ENCODE data around the gene PPP2R2C.

PPP2R2C gene

DNA sequence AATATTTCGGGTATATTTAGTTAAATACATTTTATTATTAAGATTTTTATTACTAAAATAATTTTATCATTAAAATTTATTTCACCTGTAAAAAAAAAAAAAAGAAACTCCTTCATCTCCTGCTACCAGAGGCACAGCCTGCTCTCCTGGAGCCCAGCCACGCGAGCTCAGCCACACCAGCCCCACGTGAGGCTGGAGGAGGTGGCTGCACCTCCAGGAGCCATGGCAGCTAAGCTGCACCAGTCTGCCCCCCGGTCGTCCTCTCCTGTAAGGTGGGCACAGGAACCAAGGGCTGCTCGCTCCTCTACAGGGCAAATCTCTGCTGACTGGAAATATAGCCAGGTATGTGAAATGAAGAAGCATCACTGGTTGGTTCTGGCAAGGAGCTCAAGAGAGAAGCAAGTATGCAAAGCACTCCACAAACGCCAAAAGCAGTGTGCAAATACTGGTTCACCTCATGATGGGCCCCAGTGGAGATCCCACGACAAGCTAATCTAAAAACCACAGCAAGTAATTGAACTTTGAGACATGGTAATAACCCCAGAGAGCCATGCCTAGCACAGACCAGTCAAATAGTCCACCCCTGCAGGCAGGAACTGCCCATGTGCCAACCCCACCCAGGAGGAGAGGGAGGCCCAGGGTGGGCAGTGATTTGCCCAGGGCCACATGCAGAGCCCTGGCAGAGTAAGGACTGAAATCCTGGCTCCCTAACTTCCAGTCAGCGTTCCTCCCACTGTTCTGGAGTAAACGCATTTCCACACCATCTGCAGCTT, 112.7 kb downstream of the PPP2R2C start (continued):
- no peak for TF ChIP-seq GLI2 (tag by site-specific recombination; IDR thresholded peaks at IDR 0.05; ENCODE audit: borderline replicate concordance, low read depth)
- TF ChIP-seq ZNF76 (tag by site-specific recombination; IDR thresholded peaks at IDR 0.05; ENCODE audit: borderline replicate concordance, low read depth), result no peak
- TF ChIP-seq KLF7 (tag by site-specific recombination; IDR thresholded peaks at IDR 0.05; ENCODE audit: borderline replicate concordance), result no peak
- TF ChIP-seq HOXA7 (CRISPR knock-in tag; IDR thresholded peaks at IDR 0.05; ENCODE audit: borderline replicate concordance), result no peak
- TF ChIP-seq BCL11B (tag by site-specific recombination; IDR thresholded peaks at IDR 0.05; ENCODE audit: low read depth), result no peak
- no peak for TF ChIP-seq ZNF211 (tag by site-specific recombination; IDR thresholded peaks at IDR 0.05; ENCODE audit: low read depth)
- TF ChIP-seq ZBTB17 (tag by site-specific recombination; IDR thresholded peaks at IDR 0.05), result no peak
- TF ChIP-seq ZFP41 (tag by site-specific recombination; IDR thresholded peaks at IDR 0.05; ENCODE audit: borderline replicate concordance), result no peak
- no peak for TF ChIP-seq ZNF174 (tag by site-specific recombination; IDR thresholded peaks at IDR 0.05)

DNA sequence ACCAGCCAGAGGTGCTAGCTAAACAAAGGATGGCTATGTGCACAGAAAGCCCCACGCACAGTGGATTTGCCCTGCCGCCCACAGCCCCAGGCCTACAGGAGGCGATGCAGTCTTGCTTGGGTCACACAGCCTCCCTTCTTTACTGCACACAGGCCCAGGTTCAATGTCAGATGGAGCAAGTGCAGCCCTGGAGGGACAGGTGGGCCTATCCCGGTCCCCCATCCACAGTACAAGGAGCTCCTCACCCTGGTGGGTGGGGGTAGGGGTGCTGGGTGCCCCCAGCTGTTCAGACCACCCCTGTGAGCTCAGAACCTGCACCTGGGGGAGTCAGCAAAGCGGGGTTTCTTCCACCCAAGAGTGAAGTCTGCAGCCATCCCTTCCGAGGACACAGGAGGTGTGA, 114.9 kb downstream of the PPP2R2C start:
- Histone ChIP-seq H3K4me1 (ENCODE audit: control insufficient read depth, insufficient read depth, low read length) (no peaks in the 10 kb centered on the region), H3K36me3 (ENCODE audit: control insufficient read depth in 2 of 2, insufficient read depth in 1 of 2, low read length in 2 of 2) (no peaks in the 10 kb centered on the region), H3K27ac (ENCODE audit: extremely low read depth, low read depth, low read length) (no peak overlapping the region), H3K4me3 (ENCODE audit: low read depth, low read length) (no peak overlapping the region), H3K9me3 (ENCODE audit: control insufficient read depth, insufficient read depth, low read depth, low read length) (no peaks in the 10 kb centered on the region)
- POLR2A ChIA-PET, result no interaction called here
- TF ChIP-seq ZNF585B (tag by site-specific recombination; IDR thresholded peaks at IDR 0.05) (no peak), ZNF654 (tag by site-specific recombination; IDR thresholded peaks at IDR 0.05; ENCODE audit: low read depth) (no peak), ZNF660 (tag by site-specific recombination; IDR thresholded peaks at IDR 0.05) (no peak), YY2 (tag by site-specific recombination; IDR thresholded peaks at IDR 0.05) (no peak), ZNF843 (tag by site-specific recombination; IDR thresholded peaks at IDR 0.05) (no peak), ZNF112 (tag by site-specific recombination; IDR thresholded peaks at IDR 0.05) (no peak), ZEB2 (tag by site-specific recombination; IDR thresholded peaks at IDR 0.05) (no peak), FEZF1 (tag by site-specific recombination; IDR thresholded peaks at IDR 0.05) (no peak), ZSCAN23 (tag by site-specific recombination; IDR thresholded peaks at IDR 0.05) (no peak), ZNF785 (tag by site-specific recombination; IDR thresholded peaks at IDR 0.05) (no peak), ZNF146 (tag by site-specific recombination; IDR thresholded peaks at IDR 0.05) (no peak), ZNF324 (tag by site-specific recombination; IDR thresholded peaks at IDR 0.05) (no peak), ZNF670 (tag by site-specific recombination; IDR thresholded peaks at IDR 0.05; ENCODE audit: low read depth) (no peak), GLIS1 (tag by site-specific recombination; IDR thresholded peaks at IDR 0.05) (no peak), SCRT1 (tag by site-specific recombination; IDR thresholded peaks at IDR 0.05; ENCODE audit: borderline replicate concordance) (no peak)
- TF ChIP-seq, protein P1, sequence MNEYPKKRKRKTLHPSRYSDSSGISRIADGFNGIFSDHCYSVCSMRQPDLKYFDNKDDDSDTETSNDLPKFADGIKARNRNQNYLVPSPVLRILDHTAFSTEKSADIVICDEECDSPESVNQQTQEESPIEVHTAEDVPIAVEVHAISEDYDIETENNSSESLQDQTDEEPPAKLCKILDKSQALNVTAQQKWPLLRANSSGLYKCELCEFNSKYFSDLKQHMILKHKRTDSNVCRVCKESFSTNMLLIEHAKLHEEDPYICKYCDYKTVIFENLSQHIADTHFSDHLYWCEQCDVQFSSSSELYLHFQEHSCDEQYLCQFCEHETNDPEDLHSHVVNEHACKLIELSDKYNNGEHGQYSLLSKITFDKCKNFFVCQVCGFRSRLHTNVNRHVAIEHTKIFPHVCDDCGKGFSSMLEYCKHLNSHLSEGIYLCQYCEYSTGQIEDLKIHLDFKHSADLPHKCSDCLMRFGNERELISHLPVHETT (tag by site-specific recombination; IDR thresholded peaks at IDR 0.05), result no peak
- TF ChIP-seq, protein P2, sequence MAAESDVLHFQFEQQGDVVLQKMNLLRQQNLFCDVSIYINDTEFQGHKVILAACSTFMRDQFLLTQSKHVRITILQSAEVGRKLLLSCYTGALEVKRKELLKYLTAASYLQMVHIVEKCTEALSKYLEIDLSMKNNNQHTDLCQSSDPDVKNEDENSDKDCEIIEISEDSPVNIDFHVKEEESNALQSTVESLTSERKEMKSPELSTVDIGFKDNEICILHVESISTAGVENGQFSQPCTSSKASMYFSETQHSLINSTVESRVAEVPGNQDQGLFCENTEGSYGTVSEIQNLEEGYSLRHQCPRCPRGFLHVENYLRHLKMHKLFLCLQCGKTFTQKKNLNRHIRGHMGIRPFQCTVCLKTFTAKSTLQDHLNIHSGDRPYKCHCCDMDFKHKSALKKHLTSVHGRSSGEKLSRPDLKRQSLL (tag by site-specific recombination; IDR thresholded peaks at IDR 0.05), result no peak
- TF ChIP-seq, protein P3, sequence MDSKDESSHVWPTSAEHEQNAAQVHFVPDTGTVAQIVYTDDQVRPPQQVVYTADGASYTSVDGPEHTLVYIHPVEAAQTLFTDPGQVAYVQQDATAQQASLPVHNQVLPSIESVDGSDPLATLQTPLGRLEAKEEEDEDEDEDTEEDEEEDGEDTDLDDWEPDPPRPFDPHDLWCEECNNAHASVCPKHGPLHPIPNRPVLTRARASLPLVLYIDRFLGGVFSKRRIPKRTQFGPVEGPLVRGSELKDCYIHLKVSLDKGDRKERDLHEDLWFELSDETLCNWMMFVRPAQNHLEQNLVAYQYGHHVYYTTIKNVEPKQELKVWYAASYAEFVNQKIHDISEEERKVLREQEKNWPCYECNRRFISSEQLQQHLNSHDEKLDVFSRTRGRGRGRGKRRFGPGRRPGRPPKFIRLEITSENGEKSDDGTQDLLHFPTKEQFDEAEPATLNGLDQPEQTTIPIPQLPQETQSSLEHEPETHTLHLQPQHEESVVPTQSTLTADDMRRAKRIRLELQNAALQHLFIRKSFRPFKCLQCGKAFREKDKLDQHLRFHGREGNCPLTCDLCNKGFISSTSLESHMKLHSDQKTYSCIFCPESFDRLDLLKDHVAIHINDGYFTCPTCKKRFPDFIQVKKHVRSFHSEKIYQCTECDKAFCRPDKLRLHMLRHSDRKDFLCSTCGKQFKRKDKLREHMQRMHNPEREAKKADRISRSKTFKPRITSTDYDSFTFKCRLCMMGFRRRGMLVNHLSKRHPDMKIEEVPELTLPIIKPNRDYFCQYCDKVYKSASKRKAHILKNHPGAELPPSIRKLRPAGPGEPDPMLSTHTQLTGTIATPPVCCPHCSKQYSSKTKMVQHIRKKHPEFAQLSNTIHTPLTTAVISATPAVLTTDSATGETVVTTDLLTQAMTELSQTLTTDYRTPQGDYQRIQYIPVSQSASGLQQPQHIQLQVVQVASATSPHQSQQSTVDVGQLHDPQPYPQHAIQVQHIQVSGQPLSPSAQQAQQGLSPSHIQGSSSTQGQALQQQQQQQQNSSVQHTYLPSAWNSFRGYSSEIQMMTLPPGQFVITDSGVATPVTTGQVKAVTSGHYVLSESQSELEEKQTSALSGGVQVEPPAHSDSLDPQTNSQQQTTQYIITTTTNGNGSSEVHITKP (tag by site-specific recombination; IDR thresholded peaks at IDR 0.05), result no peak
- CTCF ChIA-PET, result no interaction called here
